ENCODE measurements around the gene ADAD2.

GRCh38 chr16:84218176-84218823 lies 27.3 kb downstream of the ADAD2 start:
- TF ChIP-seq EZH2phosphoT487 (IDR thresholded peaks at IDR 0.05; ENCODE audit: low read length): no peak
- no peak for TF ChIP-seq CTCF (IDR thresholded peaks at IDR 0.05; ENCODE audit: low read length)

Measured in MM.1S (cell line).